Activated CD4-positive, alpha-beta T cell treated with anti-CD3 and anti-CD28 coated beads, Interleukin-2, amount 50 U/mL, for 4 hours (primary cell): ENCODE measurements around the gene PPP2R5B.
"Not testable (repeated sequence)": the region's sequence is repeated elsewhere in the genome, so short reads cannot be mapped to it uniquely, and the experiment has no call there.

Experiments
- DNase-seq, 2 experiments: peaks; one replicate each; pipeline ENCODE4 v3.0.0-alpha.2; 2020

PPP2R5B gene

DNA sequence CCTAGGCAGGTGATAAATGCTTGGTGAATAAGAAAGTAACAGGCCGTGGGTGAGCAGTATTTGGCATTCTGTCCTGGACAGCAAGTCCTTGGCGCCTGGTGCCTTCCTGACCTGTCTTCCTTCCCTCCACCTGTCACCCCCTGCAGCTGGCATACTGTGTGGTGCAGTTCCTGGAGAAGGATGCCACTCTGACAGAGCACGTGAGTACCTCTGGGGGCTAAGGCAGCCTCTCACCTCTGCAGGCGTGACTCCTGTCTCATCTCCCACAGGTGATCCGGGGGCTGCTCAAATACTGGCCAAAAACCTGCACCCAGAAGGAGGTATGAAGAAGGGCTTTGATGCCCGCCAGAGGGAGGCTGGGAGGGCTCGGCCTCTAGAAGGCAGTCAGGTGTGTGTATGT lies 6.8 kb downstream of the PPP2R5B start:
- DNase-seq = no peak

DNA sequence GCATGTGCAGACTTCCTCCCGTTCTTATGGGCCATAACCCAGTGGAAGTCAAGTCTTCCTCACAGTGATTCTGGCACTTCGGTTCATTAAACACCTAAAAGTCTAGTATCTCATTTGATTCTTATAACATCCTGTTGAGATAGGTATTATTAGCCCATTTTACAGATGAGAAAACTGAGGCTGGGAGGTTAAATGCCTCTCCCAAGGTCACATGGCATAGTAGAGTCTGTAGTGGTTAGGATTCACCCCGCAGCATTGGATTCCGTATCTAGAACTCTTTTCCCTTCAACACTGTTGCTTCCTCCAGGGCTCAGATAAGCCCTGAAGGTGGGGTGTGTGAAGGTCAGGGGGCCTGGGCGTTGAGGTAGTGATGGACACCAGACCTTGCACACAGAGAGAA lies 7.8 kb downstream of the PPP2R5B start:
- no peak for DNase-seq

DNA sequence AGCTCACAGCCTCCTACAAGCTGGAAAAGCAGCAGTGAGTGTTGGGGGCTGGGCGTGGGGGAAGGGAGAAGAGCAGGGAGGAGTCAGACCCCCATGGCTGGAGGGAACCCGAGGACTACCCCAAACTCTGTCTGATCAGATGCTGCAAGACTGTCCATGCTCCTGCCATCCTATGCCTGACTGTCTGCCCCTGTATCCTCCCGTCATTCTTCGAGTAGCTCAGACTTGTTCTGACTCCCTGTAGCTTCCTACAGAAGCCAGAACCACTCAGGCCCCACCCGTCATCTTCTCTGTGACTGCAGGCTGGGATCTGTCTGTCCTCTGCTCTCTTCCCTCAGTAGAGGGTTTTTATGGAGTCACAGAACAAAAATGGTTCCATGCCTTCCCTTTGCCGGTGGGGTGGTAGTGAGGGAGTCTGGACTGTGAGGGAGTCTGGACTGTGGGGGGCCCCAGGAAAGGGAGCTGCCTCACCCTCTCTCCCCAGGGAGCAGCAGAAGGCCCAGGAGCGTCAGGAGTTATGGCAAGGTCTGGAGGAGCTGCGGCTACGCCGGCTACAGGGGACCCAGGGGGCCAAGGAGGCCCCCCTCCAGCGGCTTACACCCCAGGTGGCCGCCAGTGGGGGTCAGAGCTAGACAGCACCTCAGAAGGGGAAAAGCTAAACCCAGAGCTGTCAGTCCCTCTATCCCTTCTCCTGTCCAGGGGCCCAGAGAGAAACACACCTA lies 8.9 kb downstream of the PPP2R5B start:
- no peak for DNase-seq

DNA sequence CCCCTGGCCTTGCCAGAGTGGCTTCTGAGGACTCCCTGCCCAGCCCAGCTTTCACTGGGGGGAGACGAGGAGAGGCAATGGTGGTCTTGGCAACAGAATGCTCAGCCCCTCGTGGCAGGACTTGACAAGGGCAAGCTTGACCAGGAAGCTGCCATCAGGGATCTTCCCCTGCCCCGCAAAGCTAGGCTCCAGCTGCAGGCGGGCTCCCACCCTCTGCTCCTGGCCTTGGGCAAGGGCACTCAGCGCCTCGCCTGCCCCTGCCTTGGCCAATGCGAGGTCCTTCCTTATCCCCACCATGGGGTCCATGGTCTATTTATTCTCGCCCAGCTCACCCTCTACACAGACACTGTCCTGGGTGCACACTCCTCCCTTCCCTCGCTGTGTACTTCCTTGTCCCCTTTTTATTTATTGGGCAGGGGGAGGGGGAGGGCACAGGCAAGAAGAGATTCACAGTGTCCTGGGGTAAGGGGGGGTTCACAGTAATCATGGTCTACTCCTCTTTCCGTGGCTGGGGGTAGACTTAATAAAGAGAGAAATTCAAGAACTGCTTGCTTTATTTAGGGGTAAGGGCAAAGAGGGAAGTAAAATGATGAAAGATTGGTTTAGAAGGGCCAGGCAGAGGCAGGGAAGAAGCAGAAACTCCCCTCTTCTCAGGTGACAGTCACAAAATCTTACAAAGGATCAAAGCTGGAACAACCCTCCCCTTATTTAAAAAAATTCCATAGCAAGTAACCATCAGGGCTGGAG lies 9.6 kb downstream of the PPP2R5B start:
- no peak for DNase-seq

DNA sequence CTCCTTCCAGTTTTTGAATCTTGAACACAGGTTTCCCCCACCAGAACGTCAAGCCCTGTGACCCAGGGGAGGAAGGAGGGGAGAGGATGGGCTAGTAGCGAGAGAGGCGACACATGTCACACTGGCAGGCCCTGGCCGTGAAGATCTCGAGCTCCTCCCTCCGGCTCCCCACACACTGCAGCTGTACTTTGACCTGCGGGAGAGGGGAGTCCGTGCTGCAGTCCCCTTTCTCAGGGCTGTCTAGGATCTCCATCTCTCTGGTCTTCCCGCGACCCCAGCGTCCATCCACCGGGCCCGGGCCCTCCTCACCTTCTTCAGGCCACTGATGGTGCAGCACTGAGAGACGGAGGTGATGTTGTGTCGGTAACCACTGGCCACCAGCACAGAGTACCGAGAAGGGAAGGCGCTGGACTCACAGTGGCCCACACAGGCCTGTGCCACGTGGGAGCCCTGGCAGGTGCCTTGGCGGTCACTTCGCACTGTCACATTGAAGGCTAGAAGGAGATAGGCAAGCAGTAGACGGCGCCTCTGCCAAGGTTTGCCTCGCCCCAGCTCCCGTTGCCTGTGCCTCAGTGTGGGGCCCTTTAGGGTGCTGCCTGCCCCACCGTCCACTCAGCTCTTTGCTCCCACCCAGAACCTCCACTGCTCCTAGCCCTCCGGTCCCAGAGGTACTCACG lies 10.3 kb downstream of the PPP2R5B start:
- DNase-seq = no peak

DNA sequence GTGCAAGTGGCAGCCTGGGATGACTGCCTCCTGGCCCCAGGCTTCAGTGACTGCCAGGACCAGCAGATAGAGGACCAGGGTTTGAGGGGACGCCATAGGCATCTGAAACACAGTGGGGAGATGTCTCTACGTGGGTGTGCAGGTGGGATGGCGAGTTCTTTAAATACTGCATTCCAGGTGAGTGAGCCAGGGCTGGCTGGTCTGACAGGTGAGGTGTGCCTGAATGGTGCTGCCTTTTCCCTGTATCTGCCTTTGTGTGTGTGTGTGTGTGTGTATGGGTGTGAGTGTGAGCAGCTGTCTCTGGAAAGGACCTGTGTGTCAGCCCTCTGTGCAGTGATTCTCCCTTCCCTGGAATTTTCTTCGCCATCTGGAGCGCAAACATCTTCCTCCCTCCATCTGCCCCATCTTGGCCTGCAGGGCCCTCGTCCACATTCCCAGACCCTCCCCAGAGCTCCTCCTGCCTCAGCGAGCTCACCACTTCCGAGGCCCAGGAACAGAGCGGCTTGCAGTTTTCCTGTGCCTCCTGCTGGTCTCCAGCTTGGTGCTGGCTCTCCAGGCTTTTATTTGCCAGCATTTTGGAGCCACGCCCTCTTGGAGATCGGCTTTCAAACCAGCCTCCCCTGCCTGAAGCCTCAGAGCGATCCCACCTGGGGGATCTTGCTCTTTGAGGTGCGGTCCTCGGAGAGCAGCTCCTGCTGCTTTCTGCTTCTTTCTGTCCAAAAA lies 11.0 kb downstream of the PPP2R5B start, which contains the start of gene GPHA2:
TSS of gene GPHA2 (minus strand) at position 535 of the 723 bp plus-strand sequence. CDS start at position 102, 433 bp downstream.
- no peak for DNase-seq

DNA sequence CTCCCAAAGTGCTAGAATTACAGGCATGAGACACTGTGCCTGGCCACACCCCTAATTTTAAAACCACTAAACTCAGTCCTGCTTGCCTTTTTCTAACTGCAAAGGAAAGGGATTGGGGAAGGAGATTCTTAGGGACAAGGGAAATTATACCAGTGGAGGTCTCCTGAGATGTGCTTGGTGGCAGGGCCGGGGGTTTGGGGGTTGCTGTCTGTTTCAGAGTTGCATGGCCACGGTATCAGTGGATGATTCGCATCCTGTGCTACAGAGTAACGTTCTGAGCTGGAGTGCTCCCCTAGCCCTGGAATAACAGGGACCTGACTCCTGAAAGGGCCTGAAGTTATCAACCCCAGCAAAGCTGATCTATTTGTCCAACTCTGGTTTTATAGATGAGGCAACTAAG lies 12.1 kb downstream of the PPP2R5B start:
- no peak for DNase-seq

DNA sequence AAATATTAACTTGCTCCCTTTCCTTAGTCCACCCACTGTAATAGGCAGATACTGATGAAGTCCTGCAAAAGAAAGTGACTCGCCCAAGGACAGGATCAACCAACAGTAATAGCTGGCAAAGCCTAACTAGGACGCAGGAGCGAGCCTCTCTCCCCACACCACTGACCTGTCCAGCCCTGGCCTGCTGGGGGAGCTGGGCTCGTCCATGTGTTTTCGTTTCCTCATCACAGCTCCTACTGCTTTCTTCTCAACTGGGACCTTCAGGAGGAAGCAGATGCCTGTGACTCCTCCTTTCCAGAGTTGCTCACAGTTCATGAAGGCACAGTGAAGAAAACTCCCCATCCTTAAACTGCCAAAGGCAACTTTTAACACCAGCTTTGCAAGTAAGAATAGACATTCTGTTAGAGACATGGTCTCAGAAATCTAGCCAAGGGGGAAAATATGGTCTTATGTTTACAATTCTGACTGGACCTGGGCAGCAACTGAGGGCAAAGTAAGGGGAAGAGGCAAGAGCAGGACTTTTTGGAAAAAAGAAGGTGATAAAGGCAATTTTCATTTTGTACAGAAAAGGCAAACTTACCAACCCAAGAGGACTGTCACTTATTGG lies 22.8 kb downstream of the PPP2R5B start:
- DNase-seq = no peak

DNA sequence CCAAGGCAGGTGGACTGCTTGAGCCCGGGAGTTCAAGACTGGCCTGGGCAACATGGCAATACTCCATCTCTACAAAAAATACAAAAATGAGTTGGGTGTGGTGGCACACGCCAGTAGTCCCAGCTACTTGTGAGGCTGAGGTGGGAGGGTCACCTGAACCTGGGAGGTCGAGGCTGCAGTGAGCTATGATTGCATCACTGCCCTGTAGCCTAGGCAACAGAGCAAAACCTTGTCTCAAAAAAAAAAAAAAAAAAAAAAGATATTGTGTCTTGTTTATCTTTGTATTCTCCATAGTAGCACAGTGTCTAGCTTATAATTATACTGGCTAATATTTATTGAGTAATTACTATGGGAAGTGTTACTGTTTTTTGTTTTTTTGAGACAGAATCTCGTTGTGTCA lies 27.0 kb downstream of the PPP2R5B start:
- DNase-seq = no peak

DNA sequence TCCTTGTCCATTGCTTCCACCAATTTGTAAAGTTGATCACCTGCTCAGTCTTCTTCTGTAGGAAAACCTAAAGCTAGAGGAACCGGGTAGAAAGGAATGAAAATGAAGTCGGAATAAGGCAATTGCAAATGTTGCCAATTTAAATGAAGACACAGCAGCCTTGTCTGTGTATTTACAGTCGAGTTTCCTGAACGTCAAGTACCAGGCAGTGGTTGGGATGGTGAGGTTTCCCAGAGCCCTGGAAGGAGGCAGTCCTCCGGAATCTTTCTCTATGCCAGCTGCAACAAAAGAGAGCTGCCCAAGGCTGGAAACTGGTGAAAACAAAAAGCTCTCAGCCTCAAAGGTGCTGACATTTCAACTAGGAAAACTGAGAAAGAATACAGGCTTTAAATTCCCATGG lies 29.7 kb downstream of the PPP2R5B start:
- no peak for DNase-seq

DNA sequence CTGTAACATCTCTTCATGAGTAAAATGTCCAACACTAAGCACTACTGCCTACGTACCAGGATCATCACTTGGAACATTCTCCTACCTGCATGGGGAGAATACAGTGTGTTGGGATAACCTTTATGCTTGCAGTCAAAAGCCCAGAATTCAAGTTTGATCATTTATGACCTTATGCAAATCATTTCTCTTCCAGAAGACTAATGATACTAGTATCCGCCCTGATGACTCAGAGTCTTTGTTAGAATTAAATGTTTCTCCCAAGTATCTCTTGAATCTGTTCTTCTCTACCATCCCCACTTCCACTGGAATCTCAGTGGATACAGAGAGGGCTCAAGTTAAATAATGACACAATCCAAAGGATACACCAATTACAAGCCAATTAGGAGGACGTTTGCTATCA lies 35.0 kb downstream of the PPP2R5B start:
- no peak for DNase-seq

DNA sequence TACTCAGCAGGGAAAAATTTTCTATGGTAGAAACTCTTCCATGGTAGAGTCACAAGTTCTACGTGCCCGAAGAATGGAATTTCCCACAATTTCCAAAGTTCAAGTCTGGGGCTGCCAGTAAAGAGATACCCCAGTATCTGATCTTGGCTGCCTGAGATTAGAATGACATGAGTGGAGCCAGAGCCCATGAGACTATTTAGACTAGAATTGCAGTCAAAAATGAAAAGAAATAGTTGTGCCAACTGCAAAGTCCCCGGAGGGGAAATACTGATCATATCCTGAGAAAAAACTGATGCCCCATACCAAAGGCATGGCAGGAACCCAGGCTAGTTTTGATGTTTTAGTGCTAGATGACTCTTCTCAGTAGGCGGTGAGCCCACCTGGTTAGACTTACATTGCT lies 36.2 kb downstream of the PPP2R5B start:
- DNase-seq = no peak

DNA sequence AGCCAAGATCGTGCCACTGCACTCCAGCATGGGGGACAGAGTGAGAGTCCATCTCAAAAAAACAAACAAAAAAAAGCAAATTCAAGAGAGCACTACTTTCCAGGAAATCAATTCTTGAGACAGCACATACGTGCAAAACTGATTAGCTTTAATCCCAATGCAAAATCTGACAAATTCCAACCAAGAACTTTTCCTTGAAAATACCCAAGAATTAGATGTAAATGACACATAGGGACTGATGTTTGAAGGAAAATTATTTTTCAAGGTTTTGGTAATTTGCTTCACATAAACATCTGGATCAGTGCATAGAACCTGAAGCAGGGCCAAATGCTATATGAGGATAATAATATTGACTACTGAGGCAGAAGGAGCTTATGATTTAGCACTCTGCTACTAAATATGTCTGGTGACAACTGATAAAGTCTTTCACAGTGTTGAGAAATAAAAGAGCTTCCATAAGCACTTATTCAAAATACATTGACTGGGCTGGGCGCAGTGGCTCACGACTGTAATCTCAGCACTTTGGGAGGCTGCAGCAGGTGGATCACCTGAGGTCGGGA lies 38.7 kb downstream of the PPP2R5B start:
- DNase-seq = no peak

DNA sequence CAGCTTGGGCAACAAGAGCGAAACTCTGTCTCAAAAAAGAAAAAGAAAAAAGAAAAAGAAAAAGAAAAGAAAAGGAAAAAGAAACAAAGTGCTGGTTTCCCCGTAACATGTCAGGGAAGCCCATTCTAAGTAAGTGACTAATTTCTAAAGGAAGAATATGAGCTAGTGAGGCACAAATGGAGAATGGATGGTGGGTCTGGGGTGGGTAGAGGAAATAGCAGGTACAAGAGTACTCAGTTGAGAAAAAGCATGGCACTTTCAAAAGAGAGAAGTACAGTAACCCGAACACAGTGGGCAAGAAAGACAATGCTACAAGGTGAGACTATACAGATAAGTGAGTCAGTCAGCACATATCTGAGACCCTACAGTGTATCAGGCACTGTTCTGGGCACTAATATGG lies 42.9 kb downstream of the PPP2R5B start:
- no peak for DNase-seq

DNA sequence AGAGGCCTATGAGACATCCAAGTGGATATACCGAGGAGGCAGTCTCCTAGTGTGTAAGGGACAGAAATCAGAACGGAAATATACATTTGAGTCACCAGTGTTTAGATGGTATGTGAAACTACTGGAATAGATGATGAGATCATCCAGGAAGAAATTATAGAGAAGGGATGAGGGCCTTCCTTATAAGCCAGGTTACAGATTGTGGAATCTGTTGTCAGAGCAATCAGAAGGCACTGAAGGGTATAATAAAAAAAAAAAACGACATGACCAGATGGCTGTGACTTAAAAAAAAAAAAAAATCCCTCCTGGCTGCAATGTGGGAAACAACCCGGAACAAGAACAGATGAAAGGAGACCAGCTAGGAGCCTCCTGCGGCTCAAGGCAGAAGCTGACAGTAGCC lies 44.7 kb downstream of the PPP2R5B start:
- DNase-seq = no peak

DNA sequence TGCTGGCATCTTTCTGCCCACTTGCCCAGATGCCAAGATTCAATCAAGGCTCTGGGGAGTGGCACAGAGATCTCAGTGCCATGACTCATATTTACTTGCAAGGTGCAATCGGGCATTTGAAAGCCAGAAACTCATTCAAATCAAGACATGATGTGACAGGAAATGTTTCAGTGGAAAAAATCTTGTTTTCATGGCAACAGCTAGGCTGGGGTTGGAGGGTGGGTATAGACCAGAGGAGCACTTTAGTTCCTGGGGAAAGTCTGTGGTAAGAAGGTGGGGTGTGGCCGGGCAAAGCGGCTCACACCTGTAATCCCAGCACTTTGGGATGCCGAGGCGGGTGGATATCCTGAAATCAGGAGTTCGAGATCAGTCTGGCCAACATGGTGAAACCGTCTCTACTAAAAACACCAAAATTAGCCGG lies 46.3 kb downstream of the PPP2R5B start:
- no peak for DNase-seq

DNA sequence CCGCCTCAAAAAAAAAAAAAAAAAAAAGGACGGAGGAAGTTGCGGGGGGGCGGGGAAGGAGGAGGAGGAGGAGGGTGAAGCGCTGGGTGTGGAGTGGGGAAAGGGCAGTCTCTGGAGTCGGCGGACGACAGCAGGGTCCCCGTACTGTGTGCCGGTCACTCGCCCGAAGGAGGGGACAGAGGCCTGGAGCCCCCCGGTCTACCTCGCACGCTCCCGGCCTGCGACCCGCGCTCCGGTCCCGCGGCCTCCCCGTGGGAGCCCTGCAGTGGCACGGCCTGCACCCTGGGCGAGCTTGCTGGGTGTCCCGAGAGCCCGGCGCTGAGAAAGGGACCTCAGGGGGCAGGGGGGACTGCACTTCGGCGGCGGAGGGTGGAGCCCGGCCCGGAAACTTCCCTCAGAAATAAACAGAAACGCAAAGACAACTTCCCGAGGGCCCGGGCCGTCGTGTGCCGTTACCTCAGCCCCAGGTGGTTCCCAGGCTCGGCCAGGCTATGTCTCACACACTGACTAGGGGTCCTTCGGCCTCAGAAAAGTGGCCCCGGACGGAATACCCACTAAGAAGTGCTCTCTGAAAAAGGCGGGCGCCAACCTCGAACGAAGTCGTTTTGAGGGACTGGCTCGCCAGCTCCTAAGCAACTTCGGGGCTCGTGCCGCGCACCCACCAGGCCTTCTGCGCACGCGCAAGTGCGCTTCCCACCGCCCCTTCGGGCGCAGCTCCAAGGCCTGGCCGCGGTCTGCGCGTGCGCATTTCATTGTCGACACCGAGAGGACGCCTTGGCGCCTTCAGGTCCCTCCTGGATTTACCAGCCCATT lies 47.1 kb downstream of the PPP2R5B start, which contains the start of gene MAJIN:
TSS of gene MAJIN (minus strand) at position 688 of the 813 bp plus-strand sequence. CDS start 12,703 bp downstream, outside the sequence.
- peak; percentile 80 to 84 for DNase-seq

DNA sequence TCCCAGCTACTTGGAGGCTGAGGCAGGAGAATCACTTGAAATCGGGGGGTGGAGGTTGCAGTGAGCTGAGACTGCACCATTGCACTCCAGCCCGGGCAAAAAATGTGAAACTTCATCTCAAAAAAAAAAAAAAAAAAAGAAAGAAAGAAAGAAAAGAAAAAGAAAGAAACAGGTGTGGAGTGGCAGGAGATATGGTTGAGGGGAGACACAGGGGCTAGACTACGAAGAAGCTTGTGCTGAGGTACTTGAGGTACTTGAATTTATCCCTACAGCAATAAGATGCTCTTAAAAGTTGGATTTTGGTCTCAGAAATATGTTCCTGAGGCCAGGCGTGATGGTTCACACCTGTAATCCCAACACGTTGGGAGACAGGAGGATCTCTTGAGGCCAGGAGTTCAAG lies 49.6 kb downstream of the PPP2R5B start:
- DNase-seq = no peak

DNA sequence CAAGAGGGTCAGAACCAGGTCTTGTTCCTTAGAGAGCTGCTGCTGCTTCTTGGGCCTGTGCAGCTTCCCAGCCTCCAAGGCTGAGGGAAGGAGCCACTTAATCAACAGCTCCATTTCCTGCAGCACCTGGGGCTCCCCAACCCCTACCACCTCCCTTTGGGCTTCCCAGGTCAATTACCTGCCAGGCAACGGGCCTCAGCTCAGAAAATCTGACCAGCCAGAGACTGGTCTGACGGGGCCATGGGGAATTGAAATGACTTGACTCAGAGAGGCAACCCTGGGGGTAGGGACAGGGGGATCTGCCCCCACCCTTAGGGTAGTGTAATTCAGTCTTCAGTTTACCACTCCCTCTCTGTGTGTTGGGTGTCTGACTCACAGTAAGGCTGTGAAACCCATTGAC lies 52.2 kb downstream of the PPP2R5B start:
- DNase-seq = no peak

DNA sequence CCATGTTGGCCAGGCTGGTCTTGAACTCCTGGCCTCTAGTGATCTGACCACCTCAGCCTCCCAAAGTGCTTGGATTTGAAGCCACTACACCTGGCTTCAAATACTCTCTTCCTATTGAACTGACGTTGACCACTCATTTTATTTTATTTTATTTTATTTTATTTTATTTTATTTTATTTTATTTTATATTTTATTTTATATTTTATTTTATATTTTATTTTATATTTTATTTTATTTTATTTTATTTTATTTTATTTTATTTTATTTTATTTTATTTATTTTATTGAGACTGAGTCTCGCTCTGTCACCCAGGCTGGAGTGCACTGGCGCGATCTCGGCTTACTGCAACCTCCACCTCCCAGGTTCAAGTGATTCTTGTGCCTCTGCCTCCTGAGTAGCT lies 58.9 kb downstream of the PPP2R5B start:
- not testable (repeated sequence) for DNase-seq
